ENCODE measurements around the gene PEAK3.

The PEAK3 gene

DNA sequence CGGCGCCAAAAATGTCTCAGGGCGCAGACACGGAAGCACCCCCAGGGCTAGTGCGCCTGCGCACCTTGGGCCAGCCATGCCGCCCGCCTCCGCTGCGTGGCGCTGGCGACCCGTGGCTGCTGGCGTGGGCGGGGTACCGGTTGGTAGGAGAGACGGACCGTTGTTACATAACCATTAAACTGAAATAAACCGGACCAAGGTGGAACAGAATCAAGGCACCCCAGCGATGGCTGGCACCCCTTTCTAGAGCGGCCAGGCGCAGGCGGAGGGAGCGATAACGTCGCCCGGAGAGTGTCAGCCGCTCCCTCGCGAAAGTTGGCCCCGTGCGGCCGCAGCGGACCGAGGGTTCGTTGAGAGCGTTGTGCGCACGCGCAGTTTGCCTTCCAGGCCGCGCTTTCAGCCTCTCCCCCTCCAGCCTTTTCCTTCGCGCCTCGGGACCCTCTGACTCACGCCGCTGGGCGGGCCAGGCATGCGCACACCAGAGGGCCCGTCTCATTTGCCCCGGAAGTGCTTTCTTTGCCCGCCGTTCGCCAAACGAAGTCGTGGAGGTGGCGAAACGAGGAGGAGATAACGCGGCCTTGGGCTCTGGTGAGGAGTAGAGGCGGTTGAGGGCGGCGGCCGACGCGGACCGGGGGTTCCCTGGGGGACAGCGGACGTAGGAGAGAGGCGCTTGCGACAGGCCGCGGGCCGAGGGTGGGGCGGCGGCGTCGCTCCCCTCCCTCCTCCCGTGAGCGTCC, 45.5 kb downstream of the PEAK3 start, which contains the start of the genes PLEKHJ1 and SF3A2:
TSS of gene PLEKHJ1 (minus strand) at position 16 of the 737 bp plus-strand sequence. CDS start 81 bp downstream, outside the sequence.
TSS of gene SF3A2 (plus strand) at position 511 of the 737 bp plus-strand sequence. CDS start 6,595 bp downstream, outside the sequence.
- TF ChIP-seq, protein P1, sequence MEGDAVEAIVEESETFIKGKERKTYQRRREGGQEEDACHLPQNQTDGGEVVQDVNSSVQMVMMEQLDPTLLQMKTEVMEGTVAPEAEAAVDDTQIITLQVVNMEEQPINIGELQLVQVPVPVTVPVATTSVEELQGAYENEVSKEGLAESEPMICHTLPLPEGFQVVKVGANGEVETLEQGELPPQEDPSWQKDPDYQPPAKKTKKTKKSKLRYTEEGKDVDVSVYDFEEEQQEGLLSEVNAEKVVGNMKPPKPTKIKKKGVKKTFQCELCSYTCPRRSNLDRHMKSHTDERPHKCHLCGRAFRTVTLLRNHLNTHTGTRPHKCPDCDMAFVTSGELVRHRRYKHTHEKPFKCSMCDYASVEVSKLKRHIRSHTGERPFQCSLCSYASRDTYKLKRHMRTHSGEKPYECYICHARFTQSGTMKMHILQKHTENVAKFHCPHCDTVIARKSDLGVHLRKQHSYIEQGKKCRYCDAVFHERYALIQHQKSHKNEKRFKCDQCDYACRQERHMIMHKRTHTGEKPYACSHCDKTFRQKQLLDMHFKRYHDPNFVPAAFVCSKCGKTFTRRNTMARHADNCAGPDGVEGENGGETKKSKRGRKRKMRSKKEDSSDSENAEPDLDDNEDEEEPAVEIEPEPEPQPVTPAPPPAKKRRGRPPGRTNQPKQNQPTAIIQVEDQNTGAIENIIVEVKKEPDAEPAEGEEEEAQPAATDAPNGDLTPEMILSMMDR (IDR thresholded peaks at IDR 0.05; ENCODE audit: extremely low read depth, insufficient read depth, missing control alignments) = peak; percentile 100
- DNase-seq (ENCODE audit: low spot score) = peak; percentile 100
- in situ Hi-C loops (cut with MboI; ENCODE audit: low pct_unique_long_range_greater_than_20kb, low sequenced_read_pairs, unreplicated experiment) = no loop called here

DNA sequence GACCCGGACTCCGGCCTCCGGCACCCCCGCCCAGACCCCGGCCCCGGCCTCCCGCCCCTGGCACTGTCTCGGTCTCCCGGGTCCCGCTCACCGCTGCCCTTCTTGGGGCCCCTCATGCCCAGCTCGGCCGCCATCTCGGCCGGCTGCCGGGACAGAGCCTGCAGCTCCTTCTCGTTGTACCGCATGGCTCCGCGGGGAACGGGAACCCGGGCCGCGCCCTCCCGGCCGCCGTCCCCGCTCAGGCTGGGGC, 46.0 kb downstream of the PEAK3 start:
- DNase-seq (ENCODE audit: low spot score) = no peak
- in situ Hi-C loops (cut with MboI; ENCODE audit: low pct_unique_long_range_greater_than_20kb, low sequenced_read_pairs, unreplicated experiment) = no loop called here
- TF ChIP-seq, protein P1 (IDR thresholded peaks at IDR 0.05; ENCODE audit: extremely low read depth, insufficient read depth, missing control alignments) = no peak

DNA sequence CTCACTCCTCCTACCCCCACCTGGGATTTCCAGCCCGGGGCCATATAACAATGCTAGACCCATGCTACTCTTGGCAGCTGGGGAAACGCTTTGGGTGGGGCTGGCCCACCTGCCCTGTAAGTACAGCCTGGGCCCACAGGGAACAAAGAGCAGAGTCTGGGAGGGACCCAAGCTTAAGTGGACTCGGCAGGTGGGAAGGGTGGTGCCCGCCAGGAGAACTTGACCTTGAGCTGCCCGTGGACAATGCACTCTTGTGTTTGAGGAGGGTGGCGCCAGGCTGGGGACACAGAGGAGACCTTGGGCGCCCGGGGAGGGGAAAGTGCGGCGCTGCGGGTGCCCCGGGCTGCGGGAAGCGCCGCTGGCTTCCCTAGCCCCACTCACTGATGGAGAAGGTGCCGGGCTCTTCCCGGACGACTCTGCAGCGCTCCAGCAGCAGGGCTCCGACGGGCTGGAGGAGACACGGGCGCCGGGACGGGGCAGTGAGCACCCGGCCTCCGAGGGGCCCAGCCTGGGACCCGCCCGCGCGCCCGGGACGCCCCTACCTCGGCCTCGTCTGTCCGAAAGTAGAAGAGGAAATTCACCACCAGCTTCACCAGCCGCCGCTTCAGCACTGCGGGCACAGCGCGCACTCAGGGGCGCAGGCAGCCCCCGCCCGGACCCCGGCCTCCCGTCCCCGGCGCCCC, 46.5 kb downstream of the PEAK3 start:
- TF ChIP-seq, protein P1 (IDR thresholded peaks at IDR 0.05; ENCODE audit: extremely low read depth, insufficient read depth, missing control alignments) = no peak
- DNase-seq (ENCODE audit: low spot score) = no peak
- in situ Hi-C loops (cut with MboI; ENCODE audit: low pct_unique_long_range_greater_than_20kb, low sequenced_read_pairs, unreplicated experiment) = no loop called here

DNA sequence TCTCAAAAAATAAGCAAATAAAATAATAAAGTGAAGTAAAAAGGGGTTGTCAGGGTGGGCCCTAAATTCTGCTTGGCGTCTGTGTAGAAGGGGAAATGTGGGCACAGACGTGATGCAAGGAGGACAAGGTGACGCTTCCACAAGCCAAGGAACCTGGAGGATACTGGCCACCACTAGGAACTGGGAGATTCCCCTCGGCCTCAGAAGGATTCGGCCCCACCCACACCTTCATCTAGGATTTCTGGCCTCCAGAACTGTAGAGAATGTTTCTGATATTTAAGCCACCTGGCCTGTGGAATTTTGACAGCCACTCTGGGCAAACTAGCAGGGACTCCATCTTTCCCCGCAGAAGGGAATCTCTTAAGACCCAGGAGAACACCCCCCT, 47.0 kb downstream of the PEAK3 start:
- in situ Hi-C loops (cut with MboI; ENCODE audit: low pct_unique_long_range_greater_than_20kb, low sequenced_read_pairs, unreplicated experiment) = no loop called here
- no peak for DNase-seq (ENCODE audit: low spot score)
- TF ChIP-seq, protein P1 (IDR thresholded peaks at IDR 0.05; ENCODE audit: extremely low read depth, insufficient read depth, missing control alignments) = no peak

DNA sequence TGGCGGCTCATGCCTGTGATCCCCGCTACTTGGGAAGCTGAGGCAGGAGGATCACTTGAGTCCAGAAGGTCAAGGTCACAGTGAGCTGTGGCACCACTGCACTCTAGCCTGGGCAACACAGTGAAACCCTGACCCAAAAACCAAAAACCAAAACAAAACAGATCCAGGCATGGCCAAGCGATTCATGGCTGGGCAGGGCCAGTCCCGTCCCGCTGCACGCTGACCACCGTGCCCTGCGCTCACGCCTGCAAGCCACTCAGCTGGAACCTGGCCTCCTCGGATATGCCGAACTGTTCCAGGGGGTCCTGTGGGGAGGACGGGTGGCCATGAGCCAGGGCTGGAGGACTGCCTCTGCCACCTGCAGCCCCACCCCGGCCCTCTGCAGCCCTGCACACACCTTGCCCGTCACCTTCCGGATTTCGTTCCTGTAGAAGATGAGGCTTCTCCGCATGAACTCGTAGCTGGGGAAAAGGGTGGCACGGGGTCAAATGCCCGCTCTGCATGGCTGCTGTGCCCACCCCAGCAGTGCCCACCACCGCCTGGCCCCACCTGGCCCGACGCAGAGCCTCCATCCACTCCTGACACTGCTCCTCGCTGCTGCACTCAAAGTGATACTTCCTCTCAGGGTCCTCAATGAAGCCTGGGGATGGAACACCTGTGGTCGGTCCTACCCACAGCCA, 48.2 kb downstream of the PEAK3 start:
- TF ChIP-seq, protein P1 (IDR thresholded peaks at IDR 0.05; ENCODE audit: extremely low read depth, insufficient read depth, missing control alignments) = no peak
- no peak for DNase-seq (ENCODE audit: low spot score)
- in situ Hi-C loops (cut with MboI; ENCODE audit: low pct_unique_long_range_greater_than_20kb, low sequenced_read_pairs, unreplicated experiment) = no loop called here

DNA sequence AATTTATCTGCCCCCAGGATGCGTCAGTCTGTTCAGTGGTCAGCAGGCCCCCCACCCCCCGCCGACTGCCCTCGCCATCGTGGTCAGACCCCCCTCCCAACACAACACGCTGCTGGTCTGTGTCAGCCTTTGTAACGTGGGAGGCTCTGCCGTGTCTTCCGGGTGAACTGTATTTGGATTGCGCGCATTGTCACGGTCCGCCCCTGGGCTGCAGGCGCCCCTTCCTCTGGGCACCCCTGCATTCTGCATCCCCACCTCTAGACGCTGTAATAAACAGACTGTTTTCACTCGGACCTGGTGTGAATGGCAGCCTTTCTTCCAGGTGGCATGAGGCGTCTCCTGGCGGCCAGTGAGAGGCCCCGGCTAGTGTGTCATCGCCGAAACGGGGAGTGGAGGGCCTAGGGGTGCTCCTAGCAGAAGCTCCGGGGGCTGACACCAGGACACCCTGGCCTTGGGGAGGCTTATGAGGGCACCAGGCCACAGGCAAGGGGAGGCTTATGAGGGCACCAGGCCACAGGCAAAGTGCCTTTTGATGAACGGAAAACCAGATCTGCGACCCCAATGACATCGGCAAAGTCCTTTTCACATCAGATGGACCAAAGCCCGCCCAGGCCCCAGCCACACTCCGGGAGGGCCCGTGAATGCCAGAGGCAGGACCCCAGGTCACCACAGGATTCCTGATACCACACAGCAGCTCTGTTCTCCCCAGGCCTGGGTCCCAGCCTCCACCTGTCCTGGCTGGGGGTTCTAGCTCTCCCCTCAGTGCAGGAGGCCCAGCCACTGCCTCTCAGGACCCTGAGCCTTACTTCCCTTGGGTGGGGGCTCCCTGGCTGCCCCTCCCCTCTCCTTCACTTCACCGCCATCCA, 49.5 kb downstream of the PEAK3 start:
- in situ Hi-C loops (cut with MboI; ENCODE audit: low pct_unique_long_range_greater_than_20kb, low sequenced_read_pairs, unreplicated experiment) = no loop called here
- TF ChIP-seq, protein P1 (IDR thresholded peaks at IDR 0.05; ENCODE audit: extremely low read depth, insufficient read depth, missing control alignments) = no peak
- DNase-seq (ENCODE audit: low spot score) = no peak
